Measurements from ENCODE around the gene RRP1B. TPM values are rescaled to one million over a fixed set of nuclear protein-coding genes. Genes with fewer than 3 reads are reported as not detected.

RRP1B gene
- total and polyA plus RNA-seq, 4 donors = 7.3 to 12.6 (median 8.4) TPM

DNA sequence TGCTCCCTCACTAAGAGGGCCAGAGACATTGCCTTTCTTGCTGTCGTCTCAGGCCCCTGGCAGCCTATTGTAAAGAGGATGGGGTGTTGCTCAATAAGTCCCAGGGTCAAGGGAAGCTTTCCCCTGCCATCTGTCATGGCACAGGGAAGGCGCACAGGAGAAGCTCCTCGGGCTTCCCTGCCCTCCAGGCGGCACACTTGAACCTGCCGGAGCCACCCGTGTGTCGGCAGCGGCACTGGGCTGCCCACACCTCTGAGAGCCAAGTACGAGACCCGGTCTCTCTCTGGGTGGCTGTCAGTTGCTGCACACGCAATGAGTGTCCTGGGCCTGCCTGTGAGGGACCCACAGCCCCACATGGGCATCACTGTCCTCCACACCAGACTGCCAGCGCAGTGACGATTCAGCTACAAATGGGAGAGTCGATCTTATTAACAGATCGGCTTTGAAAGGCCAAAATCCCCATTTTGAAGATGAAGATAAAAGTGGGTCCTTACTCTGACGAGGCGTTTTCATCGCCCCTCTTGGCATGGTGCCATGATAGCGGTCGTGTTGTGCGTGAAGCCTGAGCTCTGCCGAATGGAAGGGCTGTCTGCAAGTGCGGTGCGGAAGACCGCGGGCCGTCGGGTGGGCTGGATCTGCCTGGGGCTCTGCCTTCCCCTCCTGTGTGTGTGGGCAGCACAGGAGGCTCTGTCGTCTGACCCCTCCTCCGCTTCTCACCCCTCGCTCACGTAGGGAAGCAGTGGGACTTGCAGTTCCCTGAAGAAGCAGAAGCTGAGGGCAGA is 30.4 kb downstream of the RRP1B start (continued):
- TF ChIP-seq ZBTB33 (IDR thresholded peaks at IDR 0.05) = no peak

DNA sequence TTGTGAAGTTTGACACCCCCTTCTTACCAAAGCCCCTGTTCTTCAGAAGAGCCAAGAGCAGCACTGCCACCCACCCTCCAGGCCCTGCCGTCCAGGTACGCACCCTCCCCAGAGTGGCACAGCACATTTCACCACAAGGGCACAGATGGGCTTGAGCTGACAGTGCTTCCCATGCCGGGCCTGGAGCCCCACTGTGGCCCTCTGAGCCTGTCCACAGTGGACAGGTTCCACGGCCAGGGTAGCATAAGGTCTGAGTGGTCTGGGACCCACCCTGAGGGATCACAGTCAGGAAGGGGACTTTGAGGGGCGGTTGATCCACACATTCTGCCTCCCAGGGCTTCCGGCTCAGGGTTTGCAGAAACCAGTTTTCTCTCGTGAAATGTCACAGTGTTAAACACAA is 31.0 kb downstream of the RRP1B start:
- WGBS = 97% methylated on average over 7 of the region's 7 CpGs
- Histone ChIP-seq H3K27me3 (ENCODE audit: control insufficient read depth in 4 of 4, insufficient read depth in 4 of 4, low read length in 3 of 4) (no peaks in the 10 kb centered on the region), H3K4me1 (ENCODE audit: control insufficient read depth in 4 of 4, insufficient read depth in 4 of 4, low read length in 3 of 4) (no peaks in the 10 kb centered on the region), H3K27ac (ENCODE audit: low read depth in 1 of 2, low read length in 2 of 2) (no peak overlapping the region), H3K9me3 (ENCODE audit: control insufficient read depth in 4 of 4, low read length in 3 of 4) (no peaks in the 10 kb centered on the region), H3K4me3 (ENCODE audit: low read depth in 1 of 3, low read length in 3 of 3) (no peak overlapping the region), H3K9ac (ENCODE audit: low read depth in 1 of 2, low read length in 2 of 2) (no peak overlapping the region), H3K36me3 (ENCODE audit: control insufficient read depth in 4 of 4, insufficient read depth in 3 of 4, low read depth in 1 of 4, low read length in 3 of 4) (peaks cover 18 to 85% (median 35%) of the 10 kb centered on the region in 4 donors)
- no peak for DNase-seq (ENCODE audit: low spot score)
- no peak for TF ChIP-seq RAD21 (IDR thresholded peaks at IDR 0.05)

GRCh38 chr21:43691086-43691795 is 31.9 kb downstream of the RRP1B start:
- no peak for DNase-seq (ENCODE audit: low spot score)
- H3K9me3 ChIP-seq (ENCODE audit: control insufficient read depth in 4 of 4, low read length in 3 of 4) = no peaks in the 10 kb centered on the region
- no peak overlapping the region for H3K4me3 ChIP-seq (ENCODE audit: low read depth in 1 of 3, low read length in 3 of 3)
- H3K4me1 ChIP-seq (ENCODE audit: control insufficient read depth in 4 of 4, insufficient read depth in 4 of 4, low read length in 3 of 4) = no peaks in the 10 kb centered on the region
- no peak overlapping the region for H3K9ac ChIP-seq (ENCODE audit: low read depth in 1 of 2, low read length in 2 of 2)
- 98% methylated on average over 25 of the region's 25 CpGs for WGBS
- TF ChIP-seq CTCF (IDR thresholded peaks at IDR 0.05; ENCODE audit: low read depth, low read length, missing input control) (no peak), GABPA (IDR thresholded peaks at IDR 0.05 in 1 of 2, conservative IDR thresholded peaks at IDR 0.05 in 1 of 2) (no peak), SP1 (IDR thresholded peaks at IDR 0.05) (no peak), HNF4G (IDR thresholded peaks at IDR 0.05) (no peak), FOXA2 (IDR thresholded peaks at IDR 0.05) (no peak), ATF3 (IDR thresholded peaks at IDR 0.05) (no peak)
- H3K27me3 ChIP-seq (ENCODE audit: control insufficient read depth in 4 of 4, insufficient read depth in 4 of 4, low read length in 3 of 4) = no peaks in the 10 kb centered on the region
- H3K27ac ChIP-seq (ENCODE audit: low read depth in 1 of 2, low read length in 2 of 2) = no peak overlapping the region
- peaks cover 14 to 80% (median 33%) of the 10 kb centered on the region in 4 donors for H3K36me3 ChIP-seq (ENCODE audit: control insufficient read depth in 4 of 4, insufficient read depth in 3 of 4, low read depth in 1 of 4, low read length in 3 of 4)

DNA sequence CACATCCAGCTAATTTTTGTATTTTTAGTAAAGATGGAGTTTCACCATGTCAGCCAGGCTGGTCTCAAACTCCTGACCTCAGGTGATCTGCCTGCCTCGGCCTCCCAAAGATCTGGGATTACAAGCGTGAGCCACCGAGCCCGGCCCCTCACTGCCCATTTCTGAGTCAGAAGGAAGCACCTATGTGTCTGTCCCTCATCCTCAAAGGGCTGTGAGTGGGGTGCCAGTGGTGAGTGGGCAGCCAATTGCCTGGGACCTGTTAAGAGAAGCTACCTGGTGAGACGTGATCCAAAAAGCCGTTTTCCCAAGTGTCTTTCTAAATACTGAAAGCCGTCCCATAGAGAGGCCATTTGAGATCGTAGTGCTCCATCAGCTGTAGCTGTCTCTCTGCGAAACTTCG is 32.4 kb downstream of the RRP1B start:
- Histone ChIP-seq H3K27me3 (ENCODE audit: control insufficient read depth in 4 of 4, insufficient read depth in 4 of 4, low read length in 3 of 4) (no peaks in the 10 kb centered on the region), H3K27ac (ENCODE audit: low read depth in 1 of 2, low read length in 2 of 2) (no peak overlapping the region), H3K9ac (ENCODE audit: low read depth in 1 of 2, low read length in 2 of 2) (no peak overlapping the region), H3K4me3 (ENCODE audit: low read depth in 1 of 3, low read length in 3 of 3) (no peak overlapping the region), H3K36me3 (ENCODE audit: control insufficient read depth in 4 of 4, insufficient read depth in 3 of 4, low read depth in 1 of 4, low read length in 3 of 4) (peaks cover 9 to 76% (median 32%) of the 10 kb centered on the region in 4 donors), H3K4me1 (ENCODE audit: control insufficient read depth in 4 of 4, insufficient read depth in 4 of 4, low read length in 3 of 4) (no peaks in the 10 kb centered on the region), H3K9me3 (ENCODE audit: control insufficient read depth in 4 of 4, low read length in 3 of 4) (no peaks in the 10 kb centered on the region)
- no peak for DNase-seq (ENCODE audit: low spot score)
- TF ChIP-seq GABPA (IDR thresholded peaks at IDR 0.05 in 1 of 2, conservative IDR thresholded peaks at IDR 0.05 in 1 of 2) = no peak
- TF ChIP-seq JUND (IDR thresholded peaks at IDR 0.05) = no peak
- no peak for TF ChIP-seq NR2F2 (IDR thresholded peaks at IDR 0.05)
- 97% methylated on average over 10 of the region's 10 CpGs for WGBS

Data from liver (tissue), 9 donors.